Chondrocyte (in vitro differentiated cells): ENCODE data around the gene MCRS1. TPM values are rescaled to one million over a fixed set of nuclear protein-coding genes. Genes with fewer than 3 reads are reported as not detected.

Experiments
- DNase-seq: peaks from one replicate; pipeline ENCODE4 v3.0.0; 2021; ENCODE audit warnings: mixed read lengths, low spot score
- H3K27ac Mint-ChIP-seq: one replicate; pipeline ENCODE4 v1.8.0; 2021; ENCODE audit warnings: mild to moderate bottlenecking, moderate library complexity, mixed read lengths; ENCODE audit not compliant: unreplicated experiment
- H3K27me3 Mint-ChIP-seq: 2 replicates; pipeline ENCODE4 v1.8.0; 2021; ENCODE audit warnings: low read depth, mixed read lengths
- H3K36me3 Mint-ChIP-seq: 2 replicates; pipeline ENCODE4 v1.8.0; 2021; ENCODE audit warnings: low read depth, mixed read lengths
- H3K4me1 Mint-ChIP-seq: 2 replicates; pipeline ENCODE4 v1.8.0; 2021; ENCODE audit warnings: low read depth, mild to moderate bottlenecking, mixed read lengths
- H3K4me3 Mint-ChIP-seq: one replicate; pipeline ENCODE4 v1.8.0; 2021; ENCODE audit warnings: mild to moderate bottlenecking, moderate library complexity, mixed read lengths; ENCODE audit not compliant: unreplicated experiment
- H3K9me3 Mint-ChIP-seq: 2 replicates; pipeline ENCODE4 v1.8.0; 2021; ENCODE audit warnings: low read depth, mixed read lengths
- total RNA-seq: library from RNA; stranded (reverse); gene quantifications from 3 replicates; pipeline ENCODE4 v1.2.1, GENCODE V29; 2021
- TF ChIP-seq, protein P1 (sequence below): fragments of 200-600 bp; sonication (generic); IDR thresholded peaks from 2 replicates; pipeline ENCODE4 v1.5.0; 2021; ENCODE audit warnings: antibody characterized with exemption, mild to moderate bottlenecking, moderate library complexity

Gene MCRS1
- total RNA-seq, 1 donor from 2014 or later = 47.2 TPM

- no peak overlapping the region for H3K27ac Mint-ChIP-seq
- H3K27me3 Mint-ChIP-seq = no peaks in the 10 kb centered on the region
- TF ChIP-seq, protein P1, sequence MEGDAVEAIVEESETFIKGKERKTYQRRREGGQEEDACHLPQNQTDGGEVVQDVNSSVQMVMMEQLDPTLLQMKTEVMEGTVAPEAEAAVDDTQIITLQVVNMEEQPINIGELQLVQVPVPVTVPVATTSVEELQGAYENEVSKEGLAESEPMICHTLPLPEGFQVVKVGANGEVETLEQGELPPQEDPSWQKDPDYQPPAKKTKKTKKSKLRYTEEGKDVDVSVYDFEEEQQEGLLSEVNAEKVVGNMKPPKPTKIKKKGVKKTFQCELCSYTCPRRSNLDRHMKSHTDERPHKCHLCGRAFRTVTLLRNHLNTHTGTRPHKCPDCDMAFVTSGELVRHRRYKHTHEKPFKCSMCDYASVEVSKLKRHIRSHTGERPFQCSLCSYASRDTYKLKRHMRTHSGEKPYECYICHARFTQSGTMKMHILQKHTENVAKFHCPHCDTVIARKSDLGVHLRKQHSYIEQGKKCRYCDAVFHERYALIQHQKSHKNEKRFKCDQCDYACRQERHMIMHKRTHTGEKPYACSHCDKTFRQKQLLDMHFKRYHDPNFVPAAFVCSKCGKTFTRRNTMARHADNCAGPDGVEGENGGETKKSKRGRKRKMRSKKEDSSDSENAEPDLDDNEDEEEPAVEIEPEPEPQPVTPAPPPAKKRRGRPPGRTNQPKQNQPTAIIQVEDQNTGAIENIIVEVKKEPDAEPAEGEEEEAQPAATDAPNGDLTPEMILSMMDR = peak; percentile 88
- H3K4me3 Mint-ChIP-seq = no peak overlapping the region
- peaks cover 50% of the 10 kb centered on the region for H3K4me1 Mint-ChIP-seq
- H3K36me3 Mint-ChIP-seq = no peaks in the 10 kb centered on the region
- no peaks in the 10 kb centered on the region for H3K9me3 Mint-ChIP-seq
- DNase-seq = no peak
Observed at GRCh38 chr12:49580572-49581535, 12.9 kb upstream of the MCRS1 start.

- H3K9me3 Mint-ChIP-seq = no peaks in the 10 kb centered on the region
Observed at GRCh38 chr12:49578471-49579112, 10.7 kb upstream of the MCRS1 start.

GRCh38 chr12:49577589-49578315, 9.8 kb upstream of the MCRS1 start:
- H3K36me3 Mint-ChIP-seq = peaks cover 2% of the 10 kb centered on the region
- peaks cover 23% of the 10 kb centered on the region for H3K4me1 Mint-ChIP-seq
- TF ChIP-seq, protein P1 = no peak
- no peaks in the 10 kb centered on the region for H3K27me3 Mint-ChIP-seq
- no peaks in the 10 kb centered on the region for H3K9me3 Mint-ChIP-seq
- DNase-seq = no peak
- H3K4me3 Mint-ChIP-seq = no peak overlapping the region
- H3K27ac Mint-ChIP-seq = no peak overlapping the region

More at GRCh38 chr12:49578471-49579112, 10.7 kb upstream of the MCRS1 start:
- no peaks in the 10 kb centered on the region for H3K27me3 Mint-ChIP-seq
- H3K4me1 Mint-ChIP-seq = peaks cover 31% of the 10 kb centered on the region
- no peak for DNase-seq
- H3K27ac Mint-ChIP-seq = no peak overlapping the region
- TF ChIP-seq, protein P1 = no peak
- H3K36me3 Mint-ChIP-seq = peaks cover 2% of the 10 kb centered on the region
- no peak overlapping the region for H3K4me3 Mint-ChIP-seq

DNA sequence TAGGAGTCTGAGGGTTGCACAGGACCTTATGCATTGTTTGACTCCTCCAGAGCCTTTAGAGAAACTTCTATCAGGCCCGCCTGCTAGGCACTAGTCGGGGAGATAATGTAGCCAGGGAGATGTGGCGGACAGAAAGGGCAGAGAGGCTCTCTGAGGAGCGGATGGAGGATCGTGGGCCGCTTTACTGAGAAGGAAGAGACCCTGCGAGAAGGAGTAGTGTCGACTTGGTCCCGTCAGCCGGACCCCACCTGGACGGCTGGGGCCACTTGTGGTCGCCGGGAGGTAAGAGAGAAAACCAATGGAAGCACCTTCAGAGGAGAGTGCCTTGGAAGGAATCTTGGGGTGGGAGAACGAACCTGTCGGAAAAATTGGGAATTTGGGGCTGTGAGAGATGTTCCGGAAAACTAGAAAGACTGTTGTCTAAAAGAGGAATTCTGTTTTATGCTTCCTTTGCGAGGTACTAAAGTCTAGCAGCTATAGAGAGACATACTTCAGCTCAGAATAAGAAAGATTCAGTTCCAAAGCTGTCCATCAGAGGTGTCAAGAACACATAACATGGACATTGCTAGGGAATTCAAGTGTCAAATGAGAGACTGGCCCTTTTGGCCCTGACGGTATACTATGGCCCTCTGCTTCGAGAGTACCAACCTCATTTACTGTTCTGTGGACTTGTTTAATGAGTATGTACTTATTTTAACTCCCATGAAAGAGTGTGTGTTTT, 660 bp upstream of the MCRS1 start:
- Mint-ChIP-seq H3K4me1 (peaks cover 41% of the 10 kb centered on the region), H3K27me3 (no peaks in the 10 kb centered on the region), H3K9me3 (no peaks in the 10 kb centered on the region), H3K36me3 (peaks cover 5% of the 10 kb centered on the region), H3K4me3 (peak overlapping the region; percentile 95), H3K27ac (peak overlapping the region; percentile 95)
- TF ChIP-seq, protein P1 = peak; percentile 24
- DNase-seq = no peak
